Muscle layer of duodenum (tissue), 2 donors: ENCODE results near the gene SRSF7.
"Not testable (repeated sequence)": the region's sequence is repeated elsewhere in the genome, so short reads cannot be mapped to it uniquely, and the experiment has no call there.

Experiments
- H3K27ac ChIP-seq: one replicate; pipeline ENCODE4 v1.7.0; 2013; ENCODE audit warnings: mild to moderate bottlenecking, low read length
- H3K27me3 ChIP-seq: one replicate; pipeline ENCODE4 v1.7.0; 2013; ENCODE audit warnings: low read depth, mild to moderate bottlenecking, control low read depth, low read length
- H3K36me3 ChIP-seq, 2 donors: one replicate each; pipeline ENCODE4 v1.7.0; 2013; ENCODE audit warnings: low read length in 2 of 2, control low read depth in 1 of 2, mild to moderate bottlenecking in 1 of 2; ENCODE audit not compliant: insufficient read depth in 2 of 2, control insufficient read depth in 1 of 2
- H3K4me1 ChIP-seq, 2 donors: one replicate each; pipeline ENCODE4 v1.7.0; 2013; ENCODE audit warnings: low read length in 2 of 2, mild to moderate bottlenecking in 2 of 2, control low read depth in 1 of 2, moderate library complexity in 1 of 2; ENCODE audit not compliant: insufficient read depth in 2 of 2, control insufficient read depth in 1 of 2
- H3K4me3 ChIP-seq, 2 donors: one replicate each; pipeline ENCODE4 v1.7.0; 2013; ENCODE audit warnings: low read length in 2 of 2, low read depth in 1 of 2, mild to moderate bottlenecking in 1 of 2
- H3K9me3 ChIP-seq, 2 donors: one replicate each; pipeline ENCODE4 v1.7.0; 2013; ENCODE audit warnings: low read length in 2 of 2, control low read depth in 1 of 2, mild to moderate bottlenecking in 1 of 2; ENCODE audit not compliant: control insufficient read depth in 1 of 2
- donor health status: healthy.

Gene SRSF7

DNA sequence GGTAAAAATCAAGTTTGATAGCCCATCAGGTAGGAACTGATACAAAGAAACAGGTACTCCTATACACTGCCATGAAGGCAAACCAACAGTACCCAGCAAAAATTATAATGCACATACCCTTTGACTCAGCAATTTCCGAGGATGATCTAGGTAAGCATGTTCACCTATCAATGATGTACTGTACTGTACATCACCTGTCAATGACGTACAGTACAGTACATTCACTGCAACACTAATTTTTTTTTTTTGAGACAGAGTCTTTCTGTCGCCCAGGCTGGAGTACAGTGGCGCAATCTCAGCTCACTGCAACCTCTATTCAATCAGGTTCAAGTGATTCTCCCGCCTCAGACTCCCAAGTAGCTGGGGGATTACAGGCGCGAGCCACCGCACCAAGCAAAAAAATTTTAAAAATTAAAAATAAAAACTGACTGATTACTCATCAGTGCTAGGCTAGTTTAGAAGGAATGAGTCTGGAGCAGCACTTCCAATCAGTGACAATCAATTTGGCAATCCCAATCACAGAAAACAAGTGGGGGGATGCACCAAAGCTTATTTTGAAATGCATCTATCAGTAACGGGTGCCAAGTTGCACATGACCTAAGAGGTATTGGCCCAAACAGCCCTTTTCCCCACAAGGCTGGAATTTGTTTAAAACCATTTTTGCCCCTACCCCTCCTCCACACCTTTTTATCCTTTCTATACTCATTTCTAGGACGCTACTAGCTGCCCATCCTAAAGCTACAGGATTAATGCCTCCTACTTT lies 8.2 kb downstream of the SRSF7 start:
- Histone ChIP-seq H3K9me3 (no peaks in the 10 kb centered on the region), H3K4me1 (peaks cover 7 to 51% of the 10 kb centered on the region in 2 donors), H3K27ac (no peak overlapping the region), H3K4me3 (no peak overlapping the region), H3K36me3 (peaks cover 45 to 47% of the 10 kb centered on the region in 2 donors), H3K27me3 (no peaks in the 10 kb centered on the region)

DNA sequence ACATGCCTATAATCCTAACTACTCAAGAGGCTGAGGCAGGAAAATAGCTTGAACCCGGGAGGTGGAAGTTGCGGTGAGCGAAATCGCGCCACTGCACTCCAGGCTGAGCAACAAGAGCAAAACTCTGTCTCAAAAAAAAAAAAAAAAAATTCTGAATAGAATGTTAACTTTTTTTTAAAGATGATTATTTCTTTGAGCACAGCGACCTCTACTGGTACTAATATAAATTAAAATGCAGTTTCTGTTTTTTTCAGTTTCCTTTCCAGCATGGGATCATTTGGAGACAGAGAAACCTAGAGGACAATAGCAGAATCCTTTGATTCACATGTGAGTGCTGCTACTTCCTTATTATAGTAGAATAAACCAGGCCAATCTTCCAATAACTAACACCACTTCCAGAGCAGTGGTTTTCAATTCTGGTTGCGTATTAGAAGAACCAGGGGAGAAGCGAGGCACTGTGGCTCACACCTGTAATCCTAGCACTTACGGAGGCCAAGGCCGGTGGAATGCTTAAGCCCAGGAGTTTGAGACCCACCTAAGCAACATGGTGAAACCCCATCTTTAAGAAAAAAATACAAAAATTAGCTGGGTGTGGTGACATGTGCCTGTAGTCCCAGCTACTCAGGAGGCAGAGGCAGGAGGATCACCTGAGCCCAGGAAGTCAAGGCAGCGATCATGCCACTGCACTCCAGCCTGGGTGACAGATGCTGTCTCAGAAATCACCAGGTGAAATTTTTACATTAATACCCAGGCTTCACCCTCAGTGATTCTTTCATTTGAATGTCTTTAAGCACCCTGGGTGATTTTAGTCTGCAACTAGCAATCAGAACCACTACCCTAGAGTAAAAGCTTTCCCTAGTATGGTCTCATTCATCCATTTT lies 10.1 kb downstream of the SRSF7 start:
- no peaks in the 10 kb centered on the region for H3K9me3 ChIP-seq
- H3K4me1 ChIP-seq: peaks cover 0 to 38% of the 10 kb centered on the region in 2 donors
- no peaks in the 10 kb centered on the region for H3K27me3 ChIP-seq
- peaks cover 27 to 28% of the 10 kb centered on the region in 2 donors for H3K36me3 ChIP-seq
- no peak overlapping the region for H3K4me3 ChIP-seq
- peak overlapping the region; percentile 5 for H3K27ac ChIP-seq

DNA sequence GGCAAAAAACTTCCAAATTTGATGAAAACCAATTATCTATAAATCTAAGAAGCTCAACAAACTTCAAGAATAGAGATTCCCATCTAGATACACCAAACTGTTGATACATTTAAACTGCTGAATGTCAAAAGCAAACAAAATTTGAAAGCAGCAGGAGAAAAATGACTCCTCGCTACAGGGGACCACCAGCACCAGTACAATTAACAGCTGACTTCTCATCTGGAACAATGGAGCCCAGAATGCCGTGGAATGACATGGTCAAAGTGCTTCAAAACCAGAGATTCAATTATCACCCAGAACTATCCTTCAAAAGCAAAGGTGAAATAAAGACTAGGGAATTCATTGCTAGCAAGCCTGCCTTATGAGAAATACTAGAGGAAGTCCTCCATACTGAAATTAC lies 11.6 kb downstream of the SRSF7 start:
- Histone ChIP-seq H3K36me3 (peaks cover 12 to 13% of the 10 kb centered on the region in 2 donors), H3K9me3 (no peaks in the 10 kb centered on the region), H3K4me3 (no peak overlapping the region), H3K27me3 (no peaks in the 10 kb centered on the region), H3K27ac (no peak overlapping the region), H3K4me1 (peaks cover 0 to 35% of the 10 kb centered on the region in 2 donors)

DNA sequence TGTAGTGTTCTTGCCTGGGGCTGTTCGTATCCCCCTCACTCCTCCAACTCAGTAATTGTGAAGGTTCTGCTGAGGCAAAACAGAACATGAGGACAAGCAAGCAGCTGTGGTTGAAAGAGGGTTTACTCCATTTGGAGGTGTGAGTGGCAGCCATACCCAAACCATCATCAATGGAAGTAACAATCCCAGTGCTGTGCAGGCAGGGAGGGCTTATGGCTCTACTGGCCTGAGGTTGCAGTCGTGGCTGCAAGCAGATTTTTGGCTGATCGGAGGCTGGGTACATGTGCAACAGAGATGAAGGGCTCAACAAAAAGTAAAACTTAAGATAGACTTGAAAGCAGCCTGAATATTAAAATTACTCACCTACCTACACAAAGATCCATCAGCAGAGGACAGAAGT lies 13.2 kb downstream of the SRSF7 start:
- H3K4me1 ChIP-seq: peaks cover 0 to 19% of the 10 kb centered on the region in 2 donors
- H3K27ac ChIP-seq: peak overlapping the region; percentile 82

DNA sequence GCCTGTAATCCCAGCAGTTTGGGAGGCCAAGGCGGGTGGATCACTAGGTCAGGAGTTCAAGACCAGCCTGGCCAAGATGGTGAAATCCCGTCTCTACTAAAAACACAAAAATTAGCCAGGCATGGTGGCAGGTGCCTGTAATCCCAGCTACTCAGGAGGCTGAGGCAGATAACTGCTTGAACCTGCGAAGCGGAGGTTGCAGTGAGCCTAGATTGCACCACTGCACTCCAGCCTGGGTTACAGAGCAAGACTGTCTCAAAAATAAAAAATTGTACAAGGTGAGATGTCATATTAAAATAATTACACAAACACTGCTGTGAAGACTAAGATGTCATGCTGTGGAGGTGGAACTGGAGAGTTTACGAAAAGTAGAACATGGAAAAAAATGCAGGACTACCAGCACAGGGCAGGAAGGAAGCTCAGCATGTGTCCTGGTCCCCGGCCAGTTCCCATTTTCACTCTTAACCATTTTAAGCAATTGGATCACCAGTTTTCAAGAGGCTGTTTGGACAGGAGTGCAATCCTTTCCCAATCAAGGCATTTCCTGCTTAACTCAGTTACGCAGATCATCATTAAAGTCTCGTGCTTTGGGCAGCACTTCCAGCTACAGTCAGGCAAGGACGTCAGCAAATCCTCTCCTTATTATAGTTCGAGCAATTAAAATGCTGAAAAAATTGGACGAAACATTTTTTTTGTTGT lies 14.0 kb downstream of the SRSF7 start:
- not testable (repeated sequence) for H3K27me3 ChIP-seq, H3K9me3 ChIP-seq, H3K4me3 ChIP-seq
- H3K27ac ChIP-seq: peak overlapping the region; percentile 82
- peaks cover 13 to 14% of the 10 kb centered on the region in 2 donors for H3K36me3 ChIP-seq
- H3K4me1 ChIP-seq: peaks cover 0 to 19% of the 10 kb centered on the region in 2 donors

More for the DNA sequence above, 13.2 kb downstream of the SRSF7 start:
- Histone ChIP-seq H3K36me3 (peaks cover 8 to 10% of the 10 kb centered on the region in 2 donors), H3K4me3 (no peak overlapping the region), H3K27me3 (no peaks in the 10 kb centered on the region), H3K9me3 (no peaks in the 10 kb centered on the region)

DNA sequence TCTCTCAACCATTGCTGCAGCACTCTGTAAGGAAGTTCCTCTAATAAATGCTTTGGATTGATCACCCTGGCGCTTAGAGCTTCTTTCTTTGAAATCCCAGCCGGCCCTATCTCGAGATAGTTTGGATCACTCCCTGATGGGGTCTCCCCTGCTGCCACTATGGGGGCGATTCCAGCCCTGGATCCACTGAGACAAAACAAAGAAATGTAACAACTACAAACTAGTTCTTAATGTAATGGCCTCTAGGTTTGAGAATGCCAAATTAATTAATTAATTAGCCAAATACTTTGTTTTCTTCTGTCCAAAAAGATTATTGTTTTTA lies 15.2 kb downstream of the SRSF7 start:
- no peaks in the 10 kb centered on the region for H3K9me3 ChIP-seq
- peaks cover 14 to 18% of the 10 kb centered on the region in 2 donors for H3K36me3 ChIP-seq
- H3K27ac ChIP-seq: peak overlapping the region; percentile 82
- H3K27me3 ChIP-seq: no peaks in the 10 kb centered on the region
- H3K4me1 ChIP-seq: peaks cover 0 to 15% of the 10 kb centered on the region in 2 donors
- no peak overlapping the region for H3K4me3 ChIP-seq

DNA sequence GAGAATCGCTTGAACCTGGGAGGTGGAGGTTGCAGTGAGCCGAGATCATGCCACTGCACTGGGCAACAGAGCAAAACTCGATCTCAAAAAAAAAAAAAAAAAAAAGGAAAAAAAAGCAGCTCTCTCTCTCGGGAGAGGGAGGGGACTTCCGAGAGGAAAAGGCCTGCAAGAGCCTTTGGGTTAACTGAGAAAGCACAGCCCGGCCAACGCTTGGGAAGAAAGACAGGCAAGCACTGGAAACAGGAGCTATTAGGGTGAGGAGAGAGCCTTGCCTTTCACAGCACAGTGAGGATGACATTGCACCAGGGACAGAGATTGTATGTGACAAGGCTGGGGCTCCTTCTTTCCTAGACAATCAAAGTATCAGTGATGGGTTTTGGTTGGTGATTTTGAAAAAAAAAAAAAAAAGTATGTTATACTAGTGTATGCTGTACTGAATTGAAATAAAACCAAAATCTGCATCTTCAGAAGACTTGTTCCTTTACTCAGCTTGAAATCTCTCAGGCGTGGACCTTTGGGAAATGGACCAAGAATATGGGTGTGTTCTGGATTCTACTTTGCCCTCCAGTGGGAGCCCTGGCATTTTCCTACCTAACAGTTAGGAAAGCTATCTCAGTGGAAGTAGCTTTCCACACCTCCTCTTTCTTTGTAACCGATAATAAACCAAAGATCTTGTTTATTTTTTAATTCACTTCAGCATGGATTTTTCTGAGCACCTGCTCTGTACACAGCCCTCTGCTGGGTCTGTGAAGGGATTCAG lies 16.7 kb downstream of the SRSF7 start:
- peaks cover 14 to 18% of the 10 kb centered on the region in 2 donors for H3K36me3 ChIP-seq
- no peak overlapping the region for H3K27ac ChIP-seq
- no peaks in the 10 kb centered on the region for H3K9me3 ChIP-seq
- no peaks in the 10 kb centered on the region for H3K27me3 ChIP-seq
- H3K4me3 ChIP-seq: no peak overlapping the region
- H3K4me1 ChIP-seq: peaks cover 0 to 15% of the 10 kb centered on the region in 2 donors

DNA sequence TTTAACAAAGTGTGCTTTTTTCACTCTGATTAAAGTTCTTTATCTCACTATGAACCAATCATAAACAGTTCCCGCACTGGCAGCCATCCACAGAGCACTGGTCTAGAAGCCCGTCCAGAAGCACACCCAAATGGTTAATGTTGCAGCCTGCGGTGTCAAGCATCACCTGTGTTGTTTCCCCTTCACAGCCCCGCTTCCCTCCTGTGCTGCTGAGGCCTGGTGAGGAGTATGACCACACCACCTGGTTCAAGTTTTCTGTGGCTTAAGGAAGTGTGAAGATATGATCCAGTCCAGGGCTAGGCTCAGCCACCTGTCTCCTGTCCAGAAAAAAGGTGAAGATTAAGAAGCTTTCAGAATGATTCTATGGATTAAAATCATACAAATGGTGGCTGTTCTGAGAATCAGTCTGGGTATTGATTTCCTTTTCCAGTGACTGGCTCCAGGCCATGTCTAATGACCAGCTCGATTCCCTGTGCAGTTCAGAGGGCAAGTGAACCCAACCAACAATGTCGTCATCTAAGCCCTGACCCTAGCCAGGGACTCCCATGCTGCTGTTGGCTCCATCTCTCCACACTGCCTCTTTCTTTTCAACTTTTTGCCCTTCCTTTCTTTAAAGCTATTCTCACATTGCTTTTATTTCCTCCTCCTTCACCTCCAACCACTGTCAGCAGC lies 17.7 kb downstream of the SRSF7 start:
- no peak overlapping the region for H3K4me3 ChIP-seq
- H3K27ac ChIP-seq: no peak overlapping the region
- H3K9me3 ChIP-seq: no peaks in the 10 kb centered on the region
- no peaks in the 10 kb centered on the region for H3K27me3 ChIP-seq
- H3K36me3 ChIP-seq: peaks cover 14 to 18% of the 10 kb centered on the region in 2 donors
- H3K4me1 ChIP-seq: peaks cover 0 to 15% of the 10 kb centered on the region in 2 donors

DNA sequence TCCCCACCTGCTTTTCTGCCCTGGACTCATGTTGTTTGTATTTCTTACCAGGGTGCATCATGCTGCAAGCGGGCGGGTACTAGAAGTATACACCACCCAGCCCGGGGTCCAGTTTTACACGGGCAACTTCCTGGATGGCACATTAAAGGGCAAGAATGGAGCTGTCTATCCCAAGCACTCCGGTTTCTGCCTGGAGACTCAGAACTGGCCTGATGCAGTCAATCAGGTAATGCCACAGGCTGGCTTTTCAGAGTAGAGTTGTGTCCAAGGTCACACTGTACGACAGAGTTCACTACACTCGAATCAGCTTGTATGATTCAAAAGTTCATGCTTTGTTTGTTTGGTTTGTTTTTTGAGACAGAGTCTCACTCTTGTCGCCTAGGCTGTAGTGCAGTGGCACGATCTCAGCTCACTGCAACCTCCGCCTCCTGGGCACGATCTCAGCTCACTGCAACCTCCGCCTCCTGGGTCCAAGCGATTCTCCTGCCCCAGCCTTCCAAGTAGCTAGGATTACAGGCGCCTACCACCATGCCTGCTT lies 19.4 kb downstream of the SRSF7 start:
- Histone ChIP-seq H3K36me3 (peaks cover 14 to 18% of the 10 kb centered on the region in 2 donors), H3K9me3 (no peaks in the 10 kb centered on the region), H3K4me3 (no peak overlapping the region), H3K4me1 (peaks cover 0 to 9% of the 10 kb centered on the region in 2 donors), H3K27me3 (no peaks in the 10 kb centered on the region), H3K27ac (no peak overlapping the region)

DNA sequence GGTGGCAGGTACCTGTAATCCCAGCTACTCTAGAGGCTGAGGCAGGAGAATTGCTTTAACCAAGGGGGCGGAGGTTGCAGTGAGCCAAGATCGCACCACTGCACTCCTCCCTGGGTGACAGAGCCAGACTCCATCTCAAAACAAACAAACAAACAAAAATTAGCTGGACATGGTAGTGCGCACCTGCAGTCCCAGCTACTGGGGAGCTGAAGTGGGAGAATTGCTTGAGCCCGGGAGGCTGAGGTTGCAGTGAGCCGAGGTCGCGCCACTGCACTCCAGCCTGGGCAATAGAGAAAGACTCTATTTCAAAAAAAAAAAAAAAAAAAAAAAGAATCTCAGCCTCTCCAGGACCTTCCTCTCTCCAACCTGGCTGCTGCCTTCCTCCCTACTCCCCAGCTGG lies 20.1 kb downstream of the SRSF7 start:
- H3K27me3 ChIP-seq: no peaks in the 10 kb centered on the region
- no peak overlapping the region for H3K4me3 ChIP-seq
- no peaks in the 10 kb centered on the region for H3K9me3 ChIP-seq
- H3K36me3 ChIP-seq: peaks cover 14 to 18% of the 10 kb centered on the region in 2 donors
- H3K27ac ChIP-seq: no peak overlapping the region
- peaks cover 0 to 9% of the 10 kb centered on the region in 2 donors for H3K4me1 ChIP-seq
